ENCODE data around the gene ERN1. TPM values are rescaled to one million over a fixed set of nuclear protein-coding genes. Genes with fewer than 3 reads are reported as not detected.

ERN1 gene
- total and polyA plus RNA-seq, 2 of the 8 experiments (the other 6 are each of a cell fraction or from before 2014, with no cell fraction given), result 1.8 to 3.9 TPM

- POLR2A ChIA-PET (ENCODE audit: partially characterized antibody), result interaction anchor here (0.6 to 2.0 kb wide), 3 partner anchors 33 to 502 kb away, joined by 3 to 9 read pairs (median 4); no protein-coding TSS in a partner anchor
- H2BK120ac ChIP-seq (replicated peaks; ENCODE audit: low read depth, low read length), result no peak overlapping the region
- no peak overlapping the region for H4K8ac ChIP-seq (ENCODE audit: extremely low read depth, insufficient read depth, low read length)
- no peak overlapping the region for H2BK12ac ChIP-seq (ENCODE audit: low read depth, low read length)
- H4K20me1 ChIP-seq (replicated peaks in 1 of 2; ENCODE audit: control insufficient read depth in 1 of 2, insufficient read depth in 2 of 2, low read length in 2 of 2), result no peaks in the 10 kb centered on the region
- H2AK5ac ChIP-seq (ENCODE audit: low read depth, low read length), result no peak overlapping the region
- no peak overlapping the region for H3K18ac ChIP-seq (ENCODE audit: extremely low read depth, low read length)
- H3K4me3 ChIP-seq (ENCODE audit: extremely low read depth in 1 of 4, insufficient read depth in 2 of 4, low read depth in 3 of 4, low read length in 4 of 4), result no peak overlapping the region
- no peaks in the 10 kb centered on the region for H3K36me3 ChIP-seq (ENCODE audit: control insufficient read depth in 2 of 4, insufficient read depth in 4 of 4, low read length in 3 of 4)
- WGBS, 2 experiments (ENCODE audit: extremely low coverage in 1 of 2, insufficient coverage in 1 of 2, insufficient read length in 1 of 2, insufficient replicate concordance in 2 of 2, low coverage in 1 of 2, low lambda C conversion rate in 2 of 2, missing lambda C conversion rate in 1 of 2), result 100% methylated on average over 2 of the region's 2 CpGs; no CpG with 5 or more reads in 1 of the 2 experiments
- no peak overlapping the region for H2AFZ ChIP-seq (ENCODE audit: low read length)
- H2BK20ac ChIP-seq (ENCODE audit: low read length), result no peak overlapping the region
- no peaks in the 10 kb centered on the region for H3K79me2 ChIP-seq (ENCODE audit: control insufficient read depth in 1 of 2, insufficient read depth in 2 of 2, low read length in 2 of 2)
- H3K23me2 ChIP-seq (ENCODE audit: low read depth, low read length), result no peaks in the 10 kb centered on the region
- H3K4me2 ChIP-seq (ENCODE audit: insufficient read depth in 1 of 2, low read depth in 2 of 2, low read length in 2 of 2), result no peak overlapping the region
- H3K14ac ChIP-seq (ENCODE audit: insufficient read length), result no peak overlapping the region
- no peak overlapping the region for H4K91ac ChIP-seq (replicated peaks; ENCODE audit: insufficient read length, low read length)
- H3K4me1 ChIP-seq (replicated peaks in 1 of 4; ENCODE audit: control insufficient read depth in 3 of 4, insufficient read depth in 4 of 4, low read length in 3 of 4), result peaks cover 0 to 3% (median 0%) of the 10 kb centered on the region in 4 experiments; a peak in 1 of 7 replicates
- H3K9ac ChIP-seq (replicated peaks in 1 of 4; ENCODE audit: extremely low read depth in 1 of 4, low read depth in 3 of 4, low read length in 3 of 4), result no peak overlapping the region
- no peaks in the 10 kb centered on the region for H3K79me1 ChIP-seq (ENCODE audit: low read depth, low read length)
- no peak overlapping the region for H4K5ac ChIP-seq (ENCODE audit: insufficient read length, low read depth, low read length)
- no peak overlapping the region for H3K56ac ChIP-seq (replicated peaks; ENCODE audit: insufficient read length, low read depth, low read length)
- H2BK5ac ChIP-seq (ENCODE audit: low read depth, low read length), result no peak overlapping the region
- no peak overlapping the region for H3K23ac ChIP-seq (ENCODE audit: insufficient read length)
- FAIRE-seq (no peak), DNase-seq (ENCODE audit: low read depth in 1 of 2, low spot score in 2 of 2) (no peak)
- H3K27me3 ChIP-seq (replicated peaks in 1 of 4; ENCODE audit: control insufficient read depth in 3 of 4, extremely low read depth in 1 of 4, insufficient read depth in 3 of 4, low read length in 3 of 4), result no peaks in the 10 kb centered on the region
- H3K4ac ChIP-seq (replicated peaks; ENCODE audit: insufficient read length, low read depth, low read length), result no peak overlapping the region
- no peak overlapping the region for H3K27ac ChIP-seq (ENCODE audit: low read depth, low read length)
- CTCF ChIA-PET (ENCODE audit: partially characterized antibody), result interaction anchor here (0.6 to 0.8 kb wide), 3 partner anchors 26 to 226 kb away, joined by 3 to 4 read pairs (median 3); no protein-coding TSS in a partner anchor
- H2BK15ac ChIP-seq (ENCODE audit: low read length), result no peak overlapping the region
- H3K9me3 ChIP-seq (ENCODE audit: insufficient read depth in 2 of 2, low read depth in 1 of 2, low read length in 1 of 2), result no peaks in the 10 kb centered on the region
- no peak for TF ChIP-seq FOSL1 (IDR thresholded peaks at IDR 0.05; ENCODE audit: insufficient read depth, low read depth, low read length)
These were observed 16.9 kb downstream of the ERN1 start for GRCh38 chr17:64113006-64113405.
